Esophagus (tissue), 2 donors: Measurements from ENCODE around the gene ACAT1. TPM values are rescaled to one million over a fixed set of nuclear protein-coding genes. Genes with fewer than 3 reads are reported as not detected.

Experiments used
- H3K27ac ChIP-seq, 2 donors: one replicate each; pipeline ENCODE4 v1.5.1; 2013; ENCODE audit warnings: low read depth in 2 of 2, mild to moderate bottlenecking in 2 of 2, inconsistent platforms in 1 of 2, low read length in 1 of 2, moderate library complexity in 1 of 2
- H3K27me3 ChIP-seq, 2 donors: one replicate each; pipeline ENCODE4 v1.6.1; 2013; ENCODE audit warnings: low read length in 2 of 2, control low read depth in 1 of 2, mild to moderate bottlenecking in 1 of 2; ENCODE audit not compliant: insufficient read depth in 2 of 2, control insufficient read depth in 1 of 2
- H3K36me3 ChIP-seq, 2 donors: one replicate each; pipeline ENCODE4 v1.6.1; 2013; ENCODE audit warnings: low read length in 1 of 2; ENCODE audit not compliant: control insufficient read depth in 2 of 2, insufficient read depth in 2 of 2
- H3K4me1 ChIP-seq, 2 donors: one replicate each; pipeline ENCODE4 v1.6.1; 2013; ENCODE audit warnings: low read length in 1 of 2; ENCODE audit not compliant: control insufficient read depth in 2 of 2, insufficient read depth in 2 of 2
- H3K4me3 ChIP-seq, 2 donors: one replicate each; pipeline ENCODE4 v1.5.1; 2013; ENCODE audit warnings: low read length in 2 of 2, mild to moderate bottlenecking in 2 of 2, low read depth in 1 of 2, moderate library complexity in 1 of 2
- H3K9me3 ChIP-seq, 2 donors: one replicate each; pipeline ENCODE4 v1.6.1; 2013; ENCODE audit warnings: mild to moderate bottlenecking in 2 of 2, low read depth in 1 of 2, low read length in 1 of 2, moderate library complexity in 1 of 2; ENCODE audit not compliant: control insufficient read depth in 2 of 2, insufficient read depth in 1 of 2
- WGBS, 2 donors: extraction: QIAGEN DNeasy Blood & Tissue Kit; methylation state at CpG; one replicate each; pipeline ENCODE4 v1.1.7; 2013; 5-methylcytosine and 5-hydroxymethylcytosine counted together
- polyA plus RNA-seq, 2 donors: library from polyadenylated mRNA; stranded (reverse); fragments of 200-250 nt; gene quantifications; one replicate each; pipeline ENCODE4 v1.2.3, GENCODE V29; 2013
- donor health status: healthy with polysubstance abuse.
- donor health status: Bipolar disorder and iron deficiency.

The ACAT1 gene
- polyA plus RNA-seq, 2 donors, result 20.7 to 38.0 TPM

GRCh38 chr11:108177570-108177969 lies 56.2 kb downstream of the ACAT1 start:
- Histone ChIP-seq H3K36me3 (no peaks in the 10 kb centered on the region), H3K4me1 (no peaks in the 10 kb centered on the region)

DNA sequence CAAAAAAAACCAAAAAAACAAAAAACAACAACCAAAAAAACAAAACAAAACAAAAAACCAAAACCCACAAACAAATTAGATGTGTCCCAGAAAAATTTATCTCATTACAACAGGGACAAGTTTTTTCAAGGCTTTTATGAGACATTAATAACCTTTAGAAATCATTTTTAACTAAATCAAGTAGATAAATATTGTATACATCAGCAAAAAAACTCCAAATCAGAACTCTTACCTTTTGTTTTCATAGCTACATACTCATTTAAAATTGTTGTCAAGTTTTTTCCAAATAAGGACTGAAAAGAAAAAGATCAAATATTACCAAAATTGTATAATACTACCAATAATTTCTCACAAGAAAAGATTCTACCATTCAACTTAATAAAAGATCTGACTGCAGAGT lies 72.4 kb downstream of the ACAT1 start:
- no peaks in the 10 kb centered on the region for H3K9me3 ChIP-seq

More at GRCh38 chr11:108177570-108177969, 56.2 kb downstream of the ACAT1 start:
- H3K27ac ChIP-seq, result no peak overlapping the region
- H3K4me3 ChIP-seq, result no peak overlapping the region
- H3K9me3 ChIP-seq, result no peaks in the 10 kb centered on the region
- 78 to 87% methylated on average over 5 of the region's 5 CpGs for WGBS, 2 donors
- no peaks in the 10 kb centered on the region for H3K27me3 ChIP-seq

GRCh38 chr11:108196901-108197300 lies 75.5 kb downstream of the ACAT1 start:
- peaks cover 0 to 6% of the 10 kb centered on the region in 2 donors for H3K4me1 ChIP-seq
- no peak overlapping the region for H3K27ac ChIP-seq
- 78 to 82% methylated on average over 3 of the region's 3 CpGs for WGBS, 2 donors
- no peaks in the 10 kb centered on the region for H3K36me3 ChIP-seq
- H3K4me3 ChIP-seq, result no peak overlapping the region
- H3K9me3 ChIP-seq, result no peaks in the 10 kb centered on the region
- no peaks in the 10 kb centered on the region for H3K27me3 ChIP-seq

More for the DNA sequence above, 72.4 kb downstream of the ACAT1 start:
- Histone ChIP-seq H3K27ac (no peak overlapping the region), H3K4me3 (no peak overlapping the region), H3K36me3 (no peaks in the 10 kb centered on the region), H3K27me3 (no peaks in the 10 kb centered on the region), H3K4me1 (no peaks in the 10 kb centered on the region)

Other genes starting within 250 kb of the ACAT1 start
- gene RAB39A, start 193.1 kb upstream of the ACAT1 start, polyA plus RNA-seq, result under 1 TPM in 1 of 2 donors, not detected in 1; 0.04 TPM
- 1 to 10 TPM; 3.2 to 4.9 TPM for gene CUL5, start 112.7 kb upstream of the ACAT1 start, polyA plus RNA-seq
- 1 to 10 TPM; 2.0 to 2.5 TPM for gene NPAT, start 101.1 kb downstream of the ACAT1 start, polyA plus RNA-seq
- gene ATM, start 101.5 kb downstream of the ACAT1 start, polyA plus RNA-seq, result 1 to 10 TPM; 6.6 to 8.3 TPM